ENCODE measurements around the gene RAB33A.

The RAB33A gene

GRCh38 chrX:130171446-130172126, at the start of gene RAB33A:
Gene RAB33A (plus strand): TSS chrX:130171962. CDS start chrX:130172063, 101 bp downstream.
- peak; percentile 7 for DNase-seq

- no peak for DNase-seq
These were observed 47.2 kb upstream of the RAB33A start for GRCh38 chrX:130124577-130124976.

- peak; percentile 32 for DNase-seq
These were observed 46.5 kb upstream of the RAB33A start for GRCh38 chrX:130125091-130125874.

GRCh38 chrX:130130990-130131389, 40.8 kb upstream of the RAB33A start:
- no peak for DNase-seq

- no peak for DNase-seq
These were observed 35.3 kb upstream of the RAB33A start for GRCh38 chrX:130136496-130136895.

- DNase-seq: no peak
These were observed 34.8 kb upstream of the RAB33A start for GRCh38 chrX:130136961-130137360.

- peak; percentile 13 for DNase-seq
These were observed 32.1 kb upstream of the RAB33A start for GRCh38 chrX:130139474-130140201.

GRCh38 chrX:130144509-130144908, 27.3 kb upstream of the RAB33A start:
- peak; percentile 7 for DNase-seq

- DNase-seq: no peak
These were observed 26.6 kb upstream of the RAB33A start for GRCh38 chrX:130145123-130145522.

GRCh38 chrX:130147631-130148030, 24.1 kb upstream of the RAB33A start:
- DNase-seq: no peak

GRCh38 chrX:130155564-130155963, 16.2 kb upstream of the RAB33A start:
- no peak for DNase-seq

- no peak for DNase-seq
These were observed 13.5 kb upstream of the RAB33A start for GRCh38 chrX:130158311-130158710.

GRCh38 chrX:130159776-130160175, 12.0 kb upstream of the RAB33A start:
- no peak for DNase-seq

GRCh38 chrX:130162094-130162735, 9.5 kb upstream of the RAB33A start:
- no peak for DNase-seq

GRCh38 chrX:130163398-130163797, 8.4 kb upstream of the RAB33A start:
- no peak for DNase-seq

GRCh38 chrX:130165181-130165702, 6.5 kb upstream of the RAB33A start:
- no peak for DNase-seq

GRCh38 chrX:130165703-130166502, 5.9 kb upstream of the RAB33A start, which contains the start of gene AIFM1:
Gene AIFM1 (minus strand): TSS chrX:130165841. CDS start chrX:130165656, 185 bp downstream.
- peak; percentile 93 for DNase-seq

- no peak for DNase-seq
These were observed 5.3 kb upstream of the RAB33A start for GRCh38 chrX:130166503-130166777.

- DNase-seq: no peak
These were observed 4.7 kb upstream of the RAB33A start for GRCh38 chrX:130167040-130167439.

- peak; percentile 86 for DNase-seq
These were observed 863 bp upstream of the RAB33A start for GRCh38 chrX:130170752-130171445.

GRCh38 chrX:130172127-130172845, 524 bp downstream of the RAB33A start:
- DNase-seq: no peak

Data from hematopoietic multipotent progenitor cell treated with erythropoietin and hydrocortisone succinate and interleukin-3 and kit ligand, for 8 days (in vitro differentiated cells).